Endothelial cell of umbilical vein (primary cell): Measurements from ENCODE around the gene RASA2. TPM values are rescaled to one million over a fixed set of nuclear protein-coding genes. Genes with fewer than 3 reads are reported as not detected.

Experiments
- BruUV-seq: library from RNA; stranded (reverse); fragments of 400-500 nt; replicated peaks from 2 replicates; lab custom pipeline; 2021; lab: Mats Ljungman, UMichigan
- CTCF ChIA-PET: fragments of 300-600, 350-600 bp; sonication (Branson Sonifier 250); formaldehyde crosslinking; loops from one replicate; lab custom pipeline; 2021; ENCODE audit warnings: antibody characterized with exemption, inconsistent platforms; lab: Charles Lee
- POLR2A ChIA-PET: fragments of 300-600, 350-600 bp; sonication (Branson Sonifier 250); formaldehyde crosslinking; loops from one replicate; lab custom pipeline; 2021; ENCODE audit warnings: antibody characterized with exemption, inconsistent platforms; lab: Charles Lee
- DNase-seq: peaks from one replicate; pipeline ENCODE4 v3.0.0-alpha.2; 2011; ENCODE audit warnings: low read depth, low spot score
- FAIRE-seq: peaks from 2 replicates; lab custom pipeline; 2011; peaks lifted over from hg19 to GRCh38; lab: Jason Lieb, UNC
- H2AFZ ChIP-seq: 2 replicates; pipeline ENCODE4 v1.6.0; 2012; ENCODE audit warnings: low read depth, low read length, control low read depth, inconsistent platforms
- H3K27ac ChIP-seq: 2 replicates; pipeline ENCODE4 v1.5.1; 2011; ENCODE audit warnings: low read depth, mild to moderate bottlenecking, control low read depth, low read length, moderate library complexity; ENCODE audit not compliant: insufficient read depth
- H3K27me3 ChIP-seq, 2 experiments: 2 replicates each; pipeline versions ENCODE4 v1.6.0 to v1.6.1; 2011; ENCODE audit warnings: low read length in 2 of 2, mixed read lengths in 1 of 2; ENCODE audit not compliant: control insufficient read depth in 2 of 2, insufficient read depth in 2 of 2
- H3K36me3 ChIP-seq, 2 experiments: 2 replicates in 1 of 2; 3 replicates in 1 of 2; pipeline ENCODE4 v1.5.1; 2011; ENCODE audit warnings: low read length in 2 of 2, mild to moderate bottlenecking in 1 of 2, moderate library complexity in 1 of 2; ENCODE audit not compliant: control insufficient read depth in 2 of 2, insufficient read depth in 2 of 2; ENCODE audit errors: extremely low read depth in 1 of 2
- H3K4me1 ChIP-seq: 3 replicates; pipeline ENCODE4 v1.5.1; 2011; ENCODE audit warnings: mild to moderate bottlenecking, low read length; ENCODE audit not compliant: control insufficient read depth, insufficient read depth; ENCODE audit errors: extremely low read depth
- H3K4me2 ChIP-seq: 2 replicates; pipeline ENCODE4 v1.6.1; 2011; ENCODE audit warnings: low read length, control low read depth, mixed read lengths; ENCODE audit not compliant: insufficient read depth
- H3K4me3 ChIP-seq, 3 experiments: fragments of 200-600 bp in 1 of 3; sonication (generic), shearing (Covaris generic) in 1 of 3; replicated peaks in 1 of 3; 2 replicates each; pipeline ENCODE4 v1.5.1; 2011 to 2016; ENCODE audit warnings: control low read depth in 3 of 3, low read length in 3 of 3, mild to moderate bottlenecking in 2 of 3, inconsistent platforms in 1 of 3, low read depth in 1 of 3, moderate library complexity in 1 of 3; ENCODE audit not compliant: insufficient read depth in 1 of 3
- H3K79me2 ChIP-seq: 2 replicates; pipeline ENCODE4 v1.6.0; 2012; ENCODE audit warnings: low read length, inconsistent platforms; ENCODE audit not compliant: control insufficient read depth, insufficient read depth
- H3K9ac ChIP-seq: replicated peaks from 2 replicates; pipeline ENCODE3; 2011; ENCODE audit warnings: low read length, control low read depth; ENCODE audit not compliant: insufficient read depth; ENCODE audit errors: extremely low read depth
- H3K9me1 ChIP-seq: replicated peaks from 3 replicates; pipeline ENCODE4 v1.6.0; 2011; ENCODE audit warnings: mild to moderate bottlenecking, low read length; ENCODE audit not compliant: control insufficient read depth, insufficient read depth; ENCODE audit errors: extremely low read depth
- H3K9me3 ChIP-seq: replicated peaks from 2 replicates; pipeline ENCODE4 v1.5.1; 2012; ENCODE audit warnings: low read length, inconsistent platforms; ENCODE audit not compliant: control insufficient read depth, insufficient read depth
- H4K20me1 ChIP-seq: replicated peaks from 2 replicates; pipeline ENCODE3; 2011; ENCODE audit warnings: mild to moderate bottlenecking, low read length; ENCODE audit not compliant: control insufficient read depth, insufficient read depth; ENCODE audit errors: extremely low read depth
- EZH2 ChIP-seq: IDR thresholded peaks from 2 replicates; pipeline ENCODE4 v1.6.1; 2012; ENCODE audit warnings: borderline replicate concordance, low read depth, mild to moderate bottlenecking, moderate library complexity, low read length, inconsistent platforms; ENCODE audit not compliant: severe bottlenecking
- FOS ChIP-seq: IDR thresholded peaks from 2 replicates; pipeline ENCODE4 v1.6.1; 2011; ENCODE audit warnings: mild to moderate bottlenecking, low read length, moderate library complexity, borderline replicate concordance; ENCODE audit not compliant: insufficient read depth
- GATA2 ChIP-seq: IDR thresholded peaks from 2 replicates; pipeline ENCODE4 v1.7.0; 2011; ENCODE audit warnings: low read depth, mild to moderate bottlenecking, moderate library complexity, mixed read lengths, low read length; ENCODE audit not compliant: insufficient read length, insufficient read depth
- JUN ChIP-seq: IDR thresholded peaks from 2 replicates; pipeline ENCODE4 v1.6.1; 2011; ENCODE audit warnings: borderline replicate concordance, low read depth; ENCODE audit not compliant: insufficient read length, insufficient read depth
- MYC ChIP-seq: IDR thresholded peaks from one replicate; pipeline ENCODE4 v1.6.1; 2011; ENCODE audit warnings: mild to moderate bottlenecking, low read depth, low read length
- POLR2A ChIP-seq: IDR thresholded peaks from 2 replicates; pipeline ENCODE4 v1.6.1; 2012; ENCODE audit warnings: low read depth, mild to moderate bottlenecking, control low read depth, low read length
- POLR2AphosphoS5 ChIP-seq: IDR thresholded peaks from 2 replicates; pipeline ENCODE4 v1.6.1; 2012; ENCODE audit warnings: low read depth, mild to moderate bottlenecking, control low read depth, low read length, moderate library complexity; ENCODE audit not compliant: insufficient read depth
- dilution Hi-C: fragments of 300-500 bp; cut with MboI; formaldehyde crosslinking; loops from one replicate; pipeline ENCODE4 v1.15.0; 2019; ENCODE audit warnings: low sequenced_read_pairs; ENCODE audit not compliant: extremely low pct_ligation_motif_present
- intact Hi-C: fragments of 100-400 bp; cut with micrococcal nuclease; formaldehyde crosslinking; loops from one replicate; pipeline ENCODE4 v1.10.0; 2022
- polyA plus RNA-seq, 4 experiments: library from polyadenylated mRNA; depleted of rRNA in 3 of 4; stranded (reverse) in 3 of 4; unstranded in 1 of 4; fragments of >200 nt; gene quantifications; 2 replicates each; pipeline versions ENCODE4 v1.2.1 to v1.2.3, GENCODE V29; 2011 to 2012; ENCODE audit warnings: missing spikeins in 1 of 4
- total RNA-seq: library from RNA; stranded (reverse); gene quantifications from 2 replicates; pipeline ENCODE4 v1.2.3, GENCODE V29; 2021
- TF ChIP-seq, protein P1 (sequence below): IDR thresholded peaks from 2 replicates; pipeline ENCODE4 v1.6.1; 2011; ENCODE audit not compliant: insufficient read depth, insufficient read length
- TF ChIP-seq, protein P2 (sequence below), 2 donors: IDR thresholded peaks; 1 replicate in 1 of 2; 2 replicates in 1 of 2; pipeline ENCODE4 v1.5.1; 2011; ENCODE audit warnings: low read length in 2 of 2, mild to moderate bottlenecking in 2 of 2, moderate library complexity in 2 of 2, control low read depth in 1 of 2, inconsistent platforms in 1 of 2, low read depth in 1 of 2; ENCODE audit not compliant: insufficient read depth in 1 of 2; ENCODE audit errors: extremely low read depth in 1 of 2

The RASA2 gene
- total and polyA plus RNA-seq, 2 donors (not counting 3 experiments of a cell fraction or from before 2014, with no cell fraction given): 3.1 to 20.2 TPM

DNA sequence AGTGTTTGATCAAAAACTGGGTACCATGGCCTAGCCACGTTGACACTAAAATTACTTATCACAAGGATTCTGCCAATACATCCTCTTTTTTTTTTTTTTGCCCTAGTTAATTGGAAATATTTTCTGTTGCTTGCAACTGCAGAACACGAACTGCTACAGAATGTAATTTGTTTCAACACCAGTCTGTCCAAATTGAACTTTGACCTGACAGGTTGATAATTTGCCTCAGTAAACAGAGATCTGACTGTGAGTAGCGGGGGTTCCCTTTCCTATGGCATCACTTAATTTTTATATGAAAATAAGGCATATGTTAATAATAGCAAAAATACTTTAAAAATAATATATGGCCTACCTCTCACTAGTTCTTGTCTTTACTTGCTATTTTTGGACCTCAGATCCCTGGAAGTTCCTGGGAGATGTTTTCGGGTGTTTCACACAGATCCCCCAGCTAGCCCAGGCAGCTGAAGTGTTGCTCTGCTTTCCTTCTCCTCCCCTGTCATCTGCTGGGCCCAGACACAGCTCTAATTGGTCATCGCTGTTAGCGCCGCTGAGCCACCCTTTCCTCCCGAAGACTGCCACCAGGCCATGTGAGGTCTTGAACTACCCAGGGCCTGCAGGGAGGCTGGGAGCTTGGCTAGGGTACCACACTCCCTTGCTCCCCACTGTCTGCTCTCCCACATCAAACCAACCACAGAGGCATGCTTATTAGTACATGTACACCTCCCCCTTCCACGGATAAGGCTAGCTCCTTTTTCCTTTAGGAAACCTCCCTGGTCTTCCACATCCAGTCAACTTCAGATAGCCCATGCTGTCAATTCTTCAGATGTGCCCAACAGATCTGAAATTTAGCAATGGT is 161.5 kb downstream of the RASA2 start:
- BruUV-seq: no TSS peak
- no peak overlapping the region for H3K4me2 ChIP-seq
- H3K27ac ChIP-seq: no peak overlapping the region
- no peak overlapping the region for H3K9ac ChIP-seq
- no peaks in the 10 kb centered on the region for H3K9me1 ChIP-seq
- ChIA-PET POLR2A (interaction anchor here (0.7 kb wide), 1 partner anchor 34 kb away, joined by 12 read pairs; no protein-coding TSS in a partner anchor), CTCF (interaction anchor here (2.0 to 2.1 kb wide), 2 partner anchors 11 to 32 kb away, joined by 4 to 7 read pairs; no protein-coding TSS in a partner anchor)
- TF ChIP-seq POLR2A (no peak), MYC (no peak), POLR2AphosphoS5 (no peak), GATA2 (no peak), EZH2 (no peak), JUN (no peak), FOS (no peak)
- TF ChIP-seq, protein P1, sequence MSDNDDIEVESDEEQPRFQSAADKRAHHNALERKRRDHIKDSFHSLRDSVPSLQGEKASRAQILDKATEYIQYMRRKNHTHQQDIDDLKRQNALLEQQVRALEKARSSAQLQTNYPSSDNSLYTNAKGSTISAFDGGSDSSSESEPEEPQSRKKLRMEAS: no peak
- TF ChIP-seq, protein P2, sequence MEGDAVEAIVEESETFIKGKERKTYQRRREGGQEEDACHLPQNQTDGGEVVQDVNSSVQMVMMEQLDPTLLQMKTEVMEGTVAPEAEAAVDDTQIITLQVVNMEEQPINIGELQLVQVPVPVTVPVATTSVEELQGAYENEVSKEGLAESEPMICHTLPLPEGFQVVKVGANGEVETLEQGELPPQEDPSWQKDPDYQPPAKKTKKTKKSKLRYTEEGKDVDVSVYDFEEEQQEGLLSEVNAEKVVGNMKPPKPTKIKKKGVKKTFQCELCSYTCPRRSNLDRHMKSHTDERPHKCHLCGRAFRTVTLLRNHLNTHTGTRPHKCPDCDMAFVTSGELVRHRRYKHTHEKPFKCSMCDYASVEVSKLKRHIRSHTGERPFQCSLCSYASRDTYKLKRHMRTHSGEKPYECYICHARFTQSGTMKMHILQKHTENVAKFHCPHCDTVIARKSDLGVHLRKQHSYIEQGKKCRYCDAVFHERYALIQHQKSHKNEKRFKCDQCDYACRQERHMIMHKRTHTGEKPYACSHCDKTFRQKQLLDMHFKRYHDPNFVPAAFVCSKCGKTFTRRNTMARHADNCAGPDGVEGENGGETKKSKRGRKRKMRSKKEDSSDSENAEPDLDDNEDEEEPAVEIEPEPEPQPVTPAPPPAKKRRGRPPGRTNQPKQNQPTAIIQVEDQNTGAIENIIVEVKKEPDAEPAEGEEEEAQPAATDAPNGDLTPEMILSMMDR (IDR thresholded peaks at IDR 0.05; ENCODE audit: extremely low read depth in 1 of 2, insufficient read depth in 1 of 2, low read depth in 1 of 2, low read length in 2 of 2): no peak
- dilution Hi-C loops: no loop called here
- no peaks in the 10 kb centered on the region for H3K36me3 ChIP-seq
- H4K20me1 ChIP-seq: no peaks in the 10 kb centered on the region
- intact Hi-C loops: loop anchor here (10.0 kb wide), 2 partner anchors 343 to 347 kb away; no protein-coding TSS in a partner anchor
- no peaks in the 10 kb centered on the region for H3K4me1 ChIP-seq
- no peaks in the 10 kb centered on the region for H3K79me2 ChIP-seq
- H3K4me3 ChIP-seq: no peak overlapping the region
- DNase-seq (no peak), FAIRE-seq (no peak)
- no peaks in the 10 kb centered on the region for H3K27me3 ChIP-seq
- no peak overlapping the region for H2AFZ ChIP-seq
- no peaks in the 10 kb centered on the region for H3K9me3 ChIP-seq
